HG02759 (cell line): ENCODE measurements around the gene KLK8.

Source experiments
- ATAC-seq: cut with Tn5 transposase; IDR thresholded peaks from one replicate; pipeline ENCODE4 v1.9.1; 2021; ENCODE audit warnings: mild to moderate bottlenecking, moderate library complexity; ENCODE audit not compliant: unreplicated experiment

Gene KLK8, protein sequence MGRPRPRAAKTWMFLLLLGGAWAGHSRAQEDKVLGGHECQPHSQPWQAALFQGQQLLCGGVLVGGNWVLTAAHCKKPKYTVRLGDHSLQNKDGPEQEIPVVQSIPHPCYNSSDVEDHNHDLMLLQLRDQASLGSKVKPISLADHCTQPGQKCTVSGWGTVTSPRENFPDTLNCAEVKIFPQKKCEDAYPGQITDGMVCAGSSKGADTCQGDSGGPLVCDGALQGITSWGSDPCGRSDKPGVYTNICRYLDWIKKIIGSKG

GRCh38 chr19:51001515-51001914 lies at the start of gene KLK8:
Gene KLK8 (minus strand): TSS chr19:51001604. CDS start chr19:51001167, 437 bp downstream.
- no peak for ATAC-seq

DNA sequence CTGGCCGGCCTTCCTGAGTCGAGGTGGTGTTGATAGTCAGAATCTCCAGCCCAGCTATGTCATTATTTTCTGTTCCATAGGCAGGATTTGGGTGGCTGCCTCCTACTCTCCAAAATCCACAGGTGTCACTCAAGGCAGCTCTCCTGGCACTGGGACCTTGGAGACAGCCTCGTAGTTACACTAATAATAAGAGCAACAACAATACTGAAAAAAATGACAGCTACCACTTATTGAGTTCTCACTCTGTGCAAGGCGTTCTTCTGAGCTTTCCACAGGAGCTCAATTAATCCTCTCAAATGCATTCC lies 45.6 kb upstream of the KLK8 start:
- no peak for ATAC-seq

DNA sequence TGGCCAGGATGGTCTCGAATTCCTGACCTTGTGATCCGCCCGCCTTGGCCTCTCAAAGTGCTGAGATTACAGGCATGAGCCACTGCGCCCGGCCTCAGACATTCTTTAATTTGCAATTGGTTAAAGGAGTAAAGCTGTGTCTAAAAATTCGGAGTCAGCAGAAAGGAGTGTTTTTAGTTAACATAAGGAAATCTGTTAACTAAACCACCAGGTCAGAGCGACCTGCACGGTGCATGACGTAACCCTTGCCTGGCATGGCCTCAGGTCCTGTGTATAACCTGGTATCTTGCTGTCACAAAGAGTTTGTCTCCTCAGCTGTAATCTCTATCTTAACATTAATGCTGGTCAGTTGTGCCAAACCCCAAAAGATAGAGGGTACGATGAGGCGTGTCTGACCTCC lies 42.9 kb upstream of the KLK8 start:
- no peak for ATAC-seq

- no peak for ATAC-seq
These were observed 42.1 kb upstream of the KLK8 start for GRCh38 chr19:51043497-51043896.

DNA sequence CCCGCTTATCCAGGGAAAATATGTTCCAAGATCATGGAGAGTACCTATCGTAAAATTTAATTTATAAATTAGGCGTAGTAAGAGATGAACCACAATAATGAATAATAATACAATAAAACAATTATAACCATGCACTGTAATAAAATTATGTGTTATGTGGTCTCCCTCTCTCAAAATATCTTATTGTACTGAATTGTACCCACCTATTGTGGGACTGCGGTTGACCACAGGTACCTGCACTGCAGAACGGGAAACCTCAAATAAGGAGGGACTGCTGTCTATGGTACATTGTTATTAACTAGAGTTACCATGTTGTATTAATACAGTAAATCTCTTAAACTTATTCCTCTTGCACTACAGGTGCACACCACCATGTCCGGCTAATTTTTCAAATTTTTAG lies 38.7 kb upstream of the KLK8 start:
- ATAC-seq = no peak

- no peak for ATAC-seq
These were observed 35.1 kb upstream of the KLK8 start for GRCh38 chr19:51036519-51036918.

- ATAC-seq = no peak
These were observed 33.3 kb upstream of the KLK8 start, which contains the start of gene KLK12 for GRCh38 chr19:51034704-51035103. Gene KLK12 (minus strand): TSS chr19:51035002. CDS start chr19:51034621, 381 bp downstream.

GRCh38 chr19:51031880-51032225 lies 30.4 kb upstream of the KLK8 start:
- ATAC-seq = no peak

- no peak for ATAC-seq
These were observed 29.9 kb upstream of the KLK8 start for GRCh38 chr19:51031220-51031879.

- no peak for ATAC-seq
These were observed 29.2 kb upstream of the KLK8 start for GRCh38 chr19:51030631-51031030.

- ATAC-seq = no peak
These were observed 28.3 kb upstream of the KLK8 start for GRCh38 chr19:51029718-51030117.

- no peak for ATAC-seq
These were observed 26.5 kb upstream of the KLK8 start for GRCh38 chr19:51027873-51028272.

DNA sequence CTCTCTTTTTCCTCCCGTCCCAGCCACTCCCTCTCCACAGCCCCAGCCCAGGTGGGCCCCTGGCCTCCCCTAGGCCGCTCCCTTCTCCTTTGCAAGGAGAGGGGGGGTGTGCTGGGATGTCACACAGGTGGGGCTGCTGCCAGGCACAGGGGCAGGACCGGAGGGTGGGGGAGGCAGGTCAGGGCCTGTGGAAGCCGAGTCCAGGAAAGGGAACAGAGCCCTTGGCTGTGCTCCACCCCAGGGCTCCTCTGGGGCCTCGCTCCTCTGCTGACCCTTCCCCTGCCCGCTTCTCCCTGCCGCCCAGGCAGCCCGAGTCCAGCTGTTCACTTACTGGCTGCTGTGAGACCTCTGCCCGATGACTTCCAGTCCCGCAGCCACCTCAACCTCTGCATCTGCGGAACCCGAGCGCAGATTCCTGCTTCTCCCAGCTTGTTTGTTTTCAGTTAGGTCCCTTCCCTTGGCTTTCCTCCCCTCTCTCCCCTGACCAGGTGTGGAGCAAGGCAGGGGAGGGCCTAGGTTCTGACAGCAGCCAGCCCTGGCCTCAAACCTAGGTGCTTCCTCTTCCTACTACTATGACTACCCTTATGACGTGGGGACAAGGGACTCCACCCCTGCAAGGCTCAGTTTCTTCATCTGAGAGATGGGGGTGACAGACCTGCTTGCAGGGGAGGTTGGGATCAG lies 25.9 kb upstream of the KLK8 start:
- no peak for ATAC-seq

- ATAC-seq = no peak
These were observed 25.1 kb upstream of the KLK8 start, which contains the start of gene KLK11 for GRCh38 chr19:51026554-51026831. Gene KLK11 (minus strand): TSS chr19:51026616. CDS start chr19:51025631, 985 bp downstream.

DNA sequence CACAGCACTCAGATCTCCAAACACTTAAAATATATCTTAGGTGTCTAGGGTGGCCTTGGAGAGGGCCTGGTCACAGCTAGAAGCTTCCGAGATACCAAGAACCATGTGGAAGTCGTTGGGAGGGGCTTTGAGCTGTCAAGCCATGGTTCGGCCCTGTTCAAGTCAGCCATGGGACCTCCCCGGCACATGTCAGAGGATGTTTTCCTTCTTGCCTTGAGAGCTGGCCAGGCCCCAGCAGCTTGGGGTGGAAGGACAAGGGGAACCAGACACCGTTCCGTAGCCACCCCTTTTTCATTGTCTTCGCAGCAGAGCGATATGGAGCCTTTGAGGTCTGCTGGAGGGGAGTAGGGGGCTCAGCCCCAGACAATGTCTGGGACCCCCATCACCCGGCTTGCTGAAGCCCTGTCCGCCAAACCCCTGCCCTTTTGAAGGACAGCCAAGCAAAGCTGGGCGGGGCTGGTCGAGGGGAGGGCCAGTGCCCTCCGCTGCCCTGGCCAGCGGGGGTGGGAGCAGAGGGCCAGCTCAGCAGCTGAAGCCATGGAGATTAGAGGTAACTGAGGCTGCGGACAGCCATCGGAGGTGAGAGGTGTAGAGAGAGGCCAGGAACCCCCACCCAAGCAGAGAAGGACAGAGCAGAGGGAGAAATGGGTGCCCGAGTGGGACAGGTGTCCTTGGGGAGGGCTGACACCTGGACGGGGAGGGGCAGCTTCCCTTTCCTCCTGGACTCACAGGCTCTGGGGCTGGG lies 24.6 kb upstream of the KLK8 start:
- no peak for ATAC-seq

GRCh38 chr19:51025401-51025800 lies 24.0 kb upstream of the KLK8 start:
- no peak for ATAC-seq

DNA sequence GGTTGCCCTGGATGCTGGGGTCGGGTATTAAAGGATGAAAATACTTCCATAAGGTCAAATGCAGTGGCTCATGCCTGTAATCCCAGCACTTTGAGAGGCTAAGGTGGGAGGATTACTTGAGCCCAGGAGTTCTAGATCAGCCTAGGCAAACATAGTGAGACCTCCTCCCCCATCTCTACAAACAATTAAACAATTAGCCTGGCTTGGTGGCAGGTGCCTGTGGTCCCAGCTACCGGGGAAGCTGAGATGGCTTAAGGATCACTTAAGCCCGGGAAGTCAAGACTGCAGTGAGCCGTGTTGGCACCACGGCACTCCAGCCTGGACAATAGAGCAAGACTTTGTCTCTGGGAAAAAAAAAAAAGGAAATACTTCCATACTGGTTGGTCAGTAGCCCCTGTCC lies 23.5 kb upstream of the KLK8 start:
- ATAC-seq = no peak

DNA sequence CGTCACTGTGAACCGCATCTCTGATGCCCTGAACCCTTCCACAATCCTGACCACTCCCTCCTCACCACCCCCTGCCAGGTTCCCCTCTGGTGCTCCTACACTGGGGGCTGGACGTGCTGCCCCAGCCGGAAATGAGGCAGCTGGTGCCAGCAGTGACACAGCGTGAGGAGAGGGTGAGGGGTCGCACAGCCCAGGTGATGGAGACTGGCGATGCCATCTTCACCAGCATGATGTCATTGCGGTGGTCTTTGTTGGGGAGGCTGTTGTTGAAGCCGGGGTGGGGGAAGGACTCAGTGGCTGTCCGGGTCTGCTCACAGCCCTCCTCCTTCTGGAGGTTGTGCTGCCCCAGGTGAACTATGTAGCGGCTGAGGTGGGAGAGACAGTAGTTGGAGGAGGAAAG lies 22.5 kb upstream of the KLK8 start:
- ATAC-seq = no peak

DNA sequence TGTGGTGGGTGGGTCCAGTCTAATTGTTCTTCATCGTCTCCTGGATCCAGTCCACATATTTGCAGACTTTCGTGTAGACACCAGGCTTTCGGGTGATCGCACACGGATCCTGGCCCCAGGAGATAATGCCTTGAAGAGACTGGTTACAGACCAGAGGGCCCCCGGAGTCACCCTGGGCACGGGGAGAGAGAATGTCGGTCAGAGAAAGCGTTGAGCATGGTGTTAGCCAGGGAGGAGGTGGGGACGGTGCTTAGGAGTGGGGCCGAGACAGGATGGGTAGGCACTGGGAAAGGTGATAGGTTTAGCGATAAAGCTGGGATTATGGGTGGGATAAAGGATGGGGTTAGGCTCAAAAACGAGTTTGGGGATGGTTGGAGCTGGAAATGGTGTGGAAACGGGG lies 21.1 kb upstream of the KLK8 start:
- ATAC-seq = no peak

DNA sequence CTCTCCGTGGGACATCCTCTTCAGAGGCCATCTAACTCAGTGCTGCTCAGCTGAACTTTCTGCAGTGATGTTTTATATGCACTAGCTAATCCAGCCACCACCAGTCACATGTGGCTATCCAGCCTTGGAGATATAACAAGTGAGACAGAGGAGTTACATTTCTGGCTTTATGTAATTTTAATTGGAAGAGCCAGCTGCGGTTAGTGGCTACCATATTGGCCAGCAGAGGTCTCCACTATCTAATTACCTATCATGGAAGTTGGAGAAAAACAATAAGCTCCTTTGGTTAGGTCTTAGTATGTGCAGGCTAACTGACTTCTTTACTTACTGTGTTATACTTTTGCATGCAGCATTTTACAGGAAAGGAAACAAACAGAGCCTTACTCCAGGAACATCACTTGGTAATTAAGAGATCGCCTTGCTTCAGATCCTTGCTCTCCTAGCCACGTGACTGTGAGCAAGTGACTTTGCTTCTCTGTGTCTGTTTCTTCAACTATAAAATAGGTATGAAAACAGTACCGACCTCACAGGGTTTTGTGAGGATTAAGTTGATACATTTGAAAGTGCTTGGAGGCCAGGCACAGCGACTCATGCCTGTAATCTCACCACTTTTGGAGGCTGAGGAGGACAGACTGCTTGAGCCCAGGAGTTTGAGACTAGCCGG lies 19.7 kb upstream of the KLK8 start:
- no peak for ATAC-seq

GRCh38 chr19:51019544-51019925 lies 18.1 kb upstream of the KLK8 start, which contains the start of gene KLK10:
Gene KLK10 (minus strand): TSS chr19:51019709. CDS start chr19:51019130, 579 bp downstream.
- no peak for ATAC-seq
